Cortex of kidney (tissue), 1 donor: ENCODE data around the gene PRKCZ.
"Not testable (repeated sequence)": the region's sequence is repeated elsewhere in the genome, so short reads cannot be mapped to it uniquely, and the experiment has no call there.

Source experiments
- DNase-seq: peaks from one replicate; lab custom pipeline; 2025; lab: John Stamatoyannopoulos, UW

The PRKCZ gene

GRCh38 chr1:2135441-2135841 is 85.2 kb downstream of the PRKCZ start:
- DNase-seq: no peak

- no peak for DNase-seq
Observed at GRCh38 chr1:2135941-2136340, 85.7 kb downstream of the PRKCZ start.

GRCh38 chr1:2136386-2137235 is 86.4 kb downstream of the PRKCZ start:
- no peak for DNase-seq

GRCh38 chr1:2137257-2138121 is 87.3 kb downstream of the PRKCZ start:
- DNase-seq: no peak

GRCh38 chr1:2139156-2139555 is 88.9 kb downstream of the PRKCZ start:
- DNase-seq: not testable (repeated sequence)

GRCh38 chr1:2141025-2141424 is 90.8 kb downstream of the PRKCZ start:
- no peak for DNase-seq

GRCh38 chr1:2143814-2144500 is 93.7 kb downstream of the PRKCZ start:
- DNase-seq: no peak

- DNase-seq: no peak
Observed at GRCh38 chr1:2144501-2145090, 94.4 kb downstream of the PRKCZ start.

- no peak for DNase-seq
Observed at GRCh38 chr1:2145946-2146835, 96.0 kb downstream of the PRKCZ start.

GRCh38 chr1:2146836-2147517 is 96.8 kb downstream of the PRKCZ start:
- no peak for DNase-seq

GRCh38 chr1:2147869-2148268 is 97.7 kb downstream of the PRKCZ start:
- DNase-seq: not testable (repeated sequence)

- DNase-seq: no peak
Observed at GRCh38 chr1:2148691-2149090, 98.5 kb downstream of the PRKCZ start.

GRCh38 chr1:2150801-2151200 is 100.6 kb downstream of the PRKCZ start:
- DNase-seq: no peak

- no peak for DNase-seq
Observed at GRCh38 chr1:2151252-2151651, 101.0 kb downstream of the PRKCZ start.

GRCh38 chr1:2151911-2152310 is 101.7 kb downstream of the PRKCZ start:
- no peak for DNase-seq

GRCh38 chr1:2152954-2153353 is 102.7 kb downstream of the PRKCZ start:
- no peak for DNase-seq

- DNase-seq: no peak
Observed at GRCh38 chr1:2154022-2154421, 103.8 kb downstream of the PRKCZ start.

GRCh38 chr1:2155147-2155598 is 105.0 kb downstream of the PRKCZ start:
- DNase-seq: no peak

GRCh38 chr1:2155788-2156187 is 105.6 kb downstream of the PRKCZ start:
- no peak for DNase-seq

GRCh38 chr1:2156866-2157265 is 106.7 kb downstream of the PRKCZ start:
- DNase-seq: no peak
